Stimulated activated CD8-positive, alpha-beta memory T cell treated with anti-CD3 and anti-CD28 coated beads, Interleukin-4, amount 100 ng/mL, for 1 hour (primary cell): ENCODE data around the gene HES1.
A peak's percentile ranks its signal among the peaks of the same experiment; 100 is the strongest.

Experiments
- DNase-seq, 2 donors: peaks; one replicate each; pipeline ENCODE4 v3.0.0-alpha.2; 2020; ENCODE audit warnings: low read depth in 2 of 2, low spot score in 1 of 2

HES1 gene

DNA sequence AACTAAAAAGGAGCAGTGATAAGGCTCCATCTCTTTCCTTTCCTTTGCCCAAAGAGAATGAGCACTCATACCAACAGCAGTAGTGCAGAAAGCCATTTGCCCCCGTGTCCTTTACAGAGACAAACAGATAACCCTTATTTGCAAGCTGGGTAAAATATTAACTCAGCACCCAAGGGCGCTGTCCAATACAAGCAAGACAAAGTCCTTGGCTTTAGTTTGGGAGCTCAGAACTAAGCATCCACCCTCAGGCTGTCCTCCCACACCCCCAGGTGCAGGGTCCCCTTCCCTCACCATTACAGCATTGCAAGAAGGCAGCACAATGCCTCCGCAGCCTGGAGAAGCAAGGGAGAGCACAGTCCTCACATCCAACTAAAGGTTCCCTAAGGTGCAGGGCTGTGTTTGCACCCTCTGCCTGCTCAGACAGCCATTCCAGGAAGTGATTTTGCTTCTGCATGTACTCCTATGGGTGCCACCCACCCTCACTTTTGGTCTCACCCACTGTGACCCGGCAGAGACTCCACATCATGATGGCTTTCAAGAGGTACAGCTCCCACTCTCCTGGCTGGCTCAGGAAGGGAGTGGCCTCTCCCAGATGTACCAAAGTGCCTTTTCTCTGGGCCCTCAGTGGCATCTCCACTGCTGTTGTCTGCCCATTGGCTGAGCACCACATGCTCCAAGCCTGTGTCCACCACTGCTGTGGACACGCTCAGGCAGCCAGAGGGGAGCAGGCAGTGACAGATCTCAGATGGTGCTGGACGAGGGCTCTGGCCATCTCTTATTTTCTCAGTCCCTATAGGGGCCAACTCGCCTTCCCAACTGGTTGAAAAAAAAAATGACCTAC lies 34.1 kb upstream of the HES1 start:
- DNase-seq: no peak

DNA sequence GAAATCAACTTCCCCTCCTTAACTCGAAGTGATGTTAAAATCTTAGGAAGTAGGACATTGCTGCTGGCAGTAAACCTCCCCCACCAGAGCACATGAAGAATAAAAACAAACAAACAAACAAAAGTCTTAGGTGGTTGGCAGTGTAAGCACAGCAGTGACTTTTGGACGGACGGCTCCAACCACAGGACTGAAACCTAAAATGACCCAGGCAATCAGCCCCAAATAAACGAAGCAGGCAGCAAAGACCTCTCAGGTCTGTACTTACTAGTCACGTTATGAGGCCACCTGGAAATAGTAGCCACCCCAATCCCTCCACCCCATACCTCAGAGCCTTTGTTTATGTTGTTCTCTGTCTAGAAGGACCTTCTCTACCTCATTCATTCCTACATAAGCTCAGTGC lies 33.5 kb upstream of the HES1 start:
- DNase-seq: no peak

DNA sequence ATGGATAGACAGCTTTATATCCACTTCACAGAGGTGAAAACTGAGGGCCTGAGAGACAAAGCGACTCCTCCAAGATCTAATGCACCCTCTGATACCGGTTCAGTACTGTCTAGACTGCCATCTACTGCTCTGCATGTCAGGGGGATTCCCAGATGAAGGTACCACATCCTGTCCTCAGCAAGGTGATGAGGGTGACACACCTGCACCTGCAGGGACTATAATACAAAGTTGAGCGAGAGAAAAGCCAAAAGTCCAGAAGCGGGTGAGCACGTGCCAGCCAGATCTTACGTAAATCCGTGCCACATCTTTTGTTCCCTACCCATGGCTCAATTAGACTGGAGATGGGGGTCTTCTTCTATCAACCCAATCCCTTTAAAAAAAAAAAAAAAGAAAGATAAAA lies 32.4 kb upstream of the HES1 start:
- peak in 1 of 2 donors; percentile 11 for DNase-seq

DNA sequence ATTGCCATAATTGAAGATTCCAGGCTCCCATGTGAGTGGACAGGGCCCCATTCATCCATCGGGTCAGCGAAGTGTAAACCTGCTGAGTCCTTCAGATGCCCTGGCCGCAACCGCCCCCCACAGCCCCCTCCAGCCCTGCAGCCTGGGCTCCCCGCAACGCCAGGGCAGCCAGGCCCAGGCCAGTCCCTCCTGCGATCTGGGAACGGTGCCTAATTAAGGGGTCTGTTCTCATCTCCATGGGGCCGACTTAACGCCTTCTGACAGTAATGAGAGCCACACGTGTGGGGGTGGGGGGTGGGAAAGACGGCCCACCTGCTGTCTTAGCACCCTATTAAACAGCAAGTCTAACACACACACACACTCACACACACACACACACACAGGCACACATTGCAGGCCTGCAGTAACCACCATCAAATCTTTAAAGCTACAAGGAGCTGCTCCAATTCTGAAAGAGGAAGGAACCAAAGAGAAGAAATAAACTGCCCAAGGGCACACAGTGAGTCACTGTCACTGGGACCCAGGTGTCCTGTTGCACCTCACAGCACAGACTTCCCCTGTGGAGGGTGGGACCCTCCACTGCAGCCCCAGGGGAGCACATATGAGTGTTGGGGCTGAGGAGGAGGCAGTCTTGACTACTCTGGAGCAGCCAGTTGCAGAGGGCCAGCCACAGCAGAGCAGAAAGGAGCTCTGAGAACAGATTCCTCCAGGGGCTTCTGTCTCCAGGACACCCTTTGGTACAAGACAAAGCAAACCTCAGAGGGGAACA lies 31.8 kb upstream of the HES1 start:
- DNase-seq: no peak

- DNase-seq: no peak
Measured at GRCh38 chr3:194105292-194105691, 30.7 kb upstream of the HES1 start.

DNA sequence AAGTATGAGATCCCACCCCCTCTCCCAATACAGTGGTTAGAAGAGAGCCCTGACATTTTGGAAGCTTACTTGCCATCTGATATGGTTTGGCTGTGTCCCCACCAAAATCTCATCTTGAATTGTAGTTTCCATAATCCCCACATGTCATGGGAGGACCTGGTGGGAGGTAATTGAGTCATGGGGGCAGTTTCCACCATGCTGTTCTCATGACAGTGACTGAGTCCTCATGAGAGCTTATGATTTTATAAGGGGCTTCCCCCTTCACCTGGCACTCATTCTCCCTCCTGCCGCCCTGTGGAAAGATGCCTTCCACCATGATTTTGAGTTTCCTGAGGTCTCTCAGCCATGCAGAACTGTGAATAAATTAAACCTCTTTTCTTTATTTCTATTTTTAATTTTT lies 28.8 kb upstream of the HES1 start:
- no peak for DNase-seq

DNA sequence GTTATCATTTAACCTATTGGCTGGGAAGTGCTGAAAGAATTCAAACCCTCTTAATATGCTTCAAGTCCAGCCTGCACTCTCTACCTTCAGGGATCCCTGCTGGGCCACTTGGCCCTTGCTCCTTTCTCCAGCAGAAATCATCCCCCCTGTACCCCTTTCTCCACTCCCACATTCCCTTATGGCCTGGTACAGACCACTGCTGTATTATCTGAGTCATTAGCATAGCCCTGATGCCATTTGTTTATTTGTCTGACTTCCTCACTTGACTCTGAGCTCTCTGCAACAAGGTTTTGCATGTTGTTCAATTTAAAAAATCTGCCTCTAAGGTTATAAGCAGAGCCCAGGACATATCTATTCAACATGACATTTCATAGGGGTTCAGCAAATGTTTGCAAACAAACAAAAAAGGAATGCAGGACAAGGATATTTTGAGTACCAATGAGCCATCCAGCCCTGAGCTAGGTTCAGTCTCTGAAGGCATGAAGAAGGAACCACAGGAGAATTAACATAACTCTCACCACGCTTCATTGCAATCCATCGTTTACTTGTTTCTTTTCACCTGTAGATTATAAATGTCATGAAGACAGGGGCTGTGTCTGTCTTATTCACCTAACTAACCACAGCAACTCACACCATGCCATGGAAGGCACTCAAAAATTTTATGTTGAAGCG lies 26.6 kb upstream of the HES1 start:
- no peak for DNase-seq

GRCh38 chr3:194110483-194110882 lies 25.5 kb upstream of the HES1 start:
- no peak for DNase-seq

DNA sequence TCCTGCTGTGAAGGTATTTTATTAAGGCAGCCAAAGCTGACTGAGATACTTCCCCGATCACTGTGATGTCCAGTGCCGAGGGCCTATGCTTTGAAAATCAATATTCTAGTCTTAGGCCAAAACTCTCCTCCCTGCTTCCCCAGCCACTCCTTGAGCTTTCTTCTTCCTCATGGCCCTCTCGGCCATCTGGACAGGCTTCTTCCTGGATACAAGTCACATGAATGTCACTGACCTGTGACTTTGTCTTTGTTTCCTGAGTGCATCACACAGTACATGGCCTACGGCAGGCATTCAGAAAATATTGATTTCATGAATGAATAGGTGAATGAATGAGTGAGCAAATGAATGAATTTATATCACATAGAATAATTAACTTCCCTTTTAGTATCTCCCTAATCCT lies 24.6 kb upstream of the HES1 start:
- DNase-seq: no peak

DNA sequence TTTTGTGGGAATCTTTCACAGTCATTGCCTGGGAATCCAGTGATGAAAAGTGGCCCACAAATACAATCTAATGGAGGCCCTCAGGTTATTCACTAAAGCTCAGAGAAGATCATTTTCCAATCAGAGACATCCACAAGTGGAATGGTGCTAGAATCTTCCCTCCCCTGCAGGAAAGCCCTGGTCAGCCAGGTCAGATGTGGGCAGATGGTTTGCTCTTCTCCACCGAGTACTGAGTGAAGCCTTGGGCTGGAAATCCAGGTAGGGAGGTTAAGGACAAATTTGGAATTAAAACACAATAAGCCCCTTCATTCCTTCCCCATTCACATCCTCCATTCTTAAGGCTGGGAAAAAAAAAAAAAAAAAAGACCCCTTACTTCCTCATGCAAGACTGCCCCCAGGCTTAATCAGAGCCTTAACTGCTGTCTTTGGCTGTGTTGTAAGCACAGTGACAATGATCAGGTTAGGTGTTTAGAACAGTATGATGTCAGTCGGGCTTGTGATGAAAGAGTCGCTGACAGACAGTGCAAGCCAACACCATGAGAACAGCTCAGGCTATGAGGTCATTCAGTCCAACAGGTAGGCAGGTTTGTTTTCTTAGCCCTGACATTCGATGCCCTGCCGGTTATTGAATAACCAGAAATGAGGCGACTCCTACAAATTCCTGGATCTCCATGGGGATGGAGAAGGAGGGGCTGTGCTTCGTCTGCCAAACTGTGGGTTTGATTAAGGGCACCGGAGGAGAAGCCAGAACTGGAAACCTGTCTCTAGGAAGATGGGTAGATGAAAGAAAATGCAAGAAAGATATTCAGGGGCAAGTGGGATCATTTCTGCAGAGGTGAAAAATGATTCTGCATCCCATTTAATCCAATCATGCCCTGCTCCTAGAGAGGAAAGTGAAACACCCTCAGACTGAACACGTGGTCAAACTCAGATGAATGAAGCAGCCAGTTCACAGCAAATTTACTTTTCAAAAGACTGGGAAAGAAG lies 23.5 kb upstream of the HES1 start:
- DNase-seq: no peak

GRCh38 chr3:194114123-194114522 lies 21.8 kb upstream of the HES1 start:
- no peak for DNase-seq

DNA sequence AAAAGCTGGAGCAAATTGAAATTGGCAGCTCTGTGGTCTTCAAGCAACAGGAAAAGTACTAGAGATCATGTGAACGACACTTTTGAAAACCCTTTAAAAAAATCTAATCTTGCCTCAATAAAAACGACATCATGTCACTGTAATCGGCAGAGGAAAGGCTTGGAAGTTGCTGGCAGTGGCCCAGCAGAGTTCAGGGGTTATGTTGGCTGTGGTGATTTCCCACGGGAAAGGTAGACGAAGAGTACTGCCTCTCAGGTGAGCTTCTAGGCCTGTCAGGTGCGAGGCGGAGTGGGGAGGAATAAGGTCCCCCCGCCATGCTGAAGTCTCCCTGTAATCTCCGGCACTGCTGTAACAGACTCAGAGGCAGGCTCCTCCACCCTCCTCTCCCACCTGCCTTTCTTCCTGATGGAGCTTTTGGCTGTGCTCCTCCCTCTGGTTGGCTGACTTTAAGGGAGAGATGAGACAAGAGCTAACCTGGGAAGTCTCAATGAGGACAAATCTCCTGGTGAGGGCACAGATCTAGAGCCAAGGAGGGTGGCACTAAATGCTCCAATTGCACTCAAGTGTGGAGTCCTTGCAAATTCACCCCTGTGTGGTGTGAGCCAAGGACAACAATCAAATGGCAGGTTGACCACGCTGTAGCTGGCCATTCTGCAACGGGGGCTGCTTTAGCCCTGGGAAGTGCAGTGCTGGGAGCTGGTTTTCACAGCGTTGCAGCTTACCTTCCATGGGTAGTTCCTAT lies 18.7 kb upstream of the HES1 start:
- no peak for DNase-seq

DNA sequence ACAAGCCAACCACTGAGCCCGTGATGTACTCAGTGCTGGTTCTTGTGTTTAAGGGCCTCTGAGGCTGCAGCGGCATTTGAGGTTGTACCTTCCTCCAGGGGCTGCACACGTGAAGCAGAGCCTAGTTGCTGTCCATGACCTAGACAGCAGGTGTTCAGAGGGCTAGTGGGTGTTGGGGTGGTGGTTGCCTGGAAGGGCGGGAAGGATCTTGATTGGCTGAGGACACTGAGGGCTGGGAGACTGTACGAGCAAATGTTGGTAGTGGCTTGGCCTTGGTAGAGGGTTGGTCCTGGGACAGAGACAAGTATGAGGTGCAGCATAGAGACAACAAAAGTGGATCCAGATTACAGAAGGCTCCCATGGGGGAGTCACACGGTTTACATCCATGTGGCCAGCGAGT lies 17.0 kb upstream of the HES1 start:
- DNase-seq: no peak

DNA sequence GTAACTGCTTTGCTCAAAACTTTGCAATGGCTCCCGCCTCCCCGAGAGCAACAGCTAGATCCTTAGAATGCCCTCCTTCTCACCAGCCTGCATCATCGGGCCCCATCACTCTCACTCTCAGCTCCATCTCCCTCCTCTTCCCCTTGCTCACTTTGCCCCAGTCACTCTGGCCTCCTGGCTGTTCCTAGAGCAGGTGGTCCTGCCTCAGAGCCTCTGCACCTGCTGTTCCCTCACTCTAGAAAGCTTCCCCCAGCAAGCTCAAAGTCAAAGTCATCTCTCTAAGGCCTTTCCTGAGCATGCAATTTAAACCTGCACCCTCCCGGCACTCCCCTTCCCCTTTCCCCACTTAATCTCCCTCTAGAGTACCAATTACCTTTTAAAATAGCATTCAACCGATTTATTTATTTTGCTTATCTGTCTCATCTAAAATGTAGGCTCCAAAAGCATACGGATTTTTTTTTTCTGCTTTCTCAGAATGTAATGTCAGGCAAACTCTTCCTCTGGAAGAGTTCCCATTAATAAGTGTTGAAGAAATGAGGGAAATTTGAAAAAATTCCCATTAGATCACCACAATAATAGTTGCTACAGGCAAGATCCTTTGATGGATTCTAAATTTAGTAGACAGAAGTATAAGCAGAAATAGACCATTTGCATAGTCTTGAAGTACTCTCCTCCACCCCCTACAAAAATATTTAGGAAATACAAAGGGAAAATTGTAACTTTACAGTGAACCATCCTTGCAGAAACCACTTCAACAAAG lies 15.9 kb upstream of the HES1 start:
- DNase-seq: no peak

- no peak for DNase-seq
Measured at GRCh38 chr3:194120789-194121770, 14.9 kb upstream of the HES1 start.

DNA sequence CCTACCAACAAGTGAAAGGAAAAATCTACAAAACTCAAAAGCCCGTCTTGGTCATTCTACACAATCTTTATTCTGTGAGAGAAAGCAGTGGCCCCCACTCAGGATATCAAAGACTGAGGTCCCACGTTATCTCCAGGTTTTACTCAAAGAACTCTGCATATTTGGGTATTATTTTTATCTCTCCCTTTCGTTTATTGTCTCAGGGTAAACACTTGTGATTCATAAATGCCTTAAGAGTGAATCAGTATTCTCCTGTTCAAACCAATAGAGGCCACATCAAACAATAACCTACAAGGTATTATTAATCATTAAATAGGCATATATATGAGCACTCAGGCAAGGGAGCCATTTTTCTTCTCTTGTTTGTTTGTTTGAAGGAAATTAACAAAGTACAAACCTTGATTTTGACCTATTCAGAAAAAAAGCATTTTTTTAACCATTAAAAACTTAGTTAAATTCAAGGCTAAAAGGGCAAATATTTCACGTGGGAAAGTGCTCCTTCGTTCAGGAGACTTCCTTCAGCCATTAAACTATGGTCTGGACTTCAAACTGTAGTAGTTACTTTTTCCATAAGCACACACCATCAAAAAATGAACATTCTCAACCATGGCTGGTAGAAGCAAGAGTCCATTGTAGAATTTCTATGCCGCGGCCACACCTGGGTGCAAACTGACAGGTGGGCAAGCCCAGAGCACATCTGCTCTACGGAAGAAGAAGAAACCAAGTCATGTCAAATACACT lies 13.9 kb upstream of the HES1 start:
- DNase-seq: no peak

DNA sequence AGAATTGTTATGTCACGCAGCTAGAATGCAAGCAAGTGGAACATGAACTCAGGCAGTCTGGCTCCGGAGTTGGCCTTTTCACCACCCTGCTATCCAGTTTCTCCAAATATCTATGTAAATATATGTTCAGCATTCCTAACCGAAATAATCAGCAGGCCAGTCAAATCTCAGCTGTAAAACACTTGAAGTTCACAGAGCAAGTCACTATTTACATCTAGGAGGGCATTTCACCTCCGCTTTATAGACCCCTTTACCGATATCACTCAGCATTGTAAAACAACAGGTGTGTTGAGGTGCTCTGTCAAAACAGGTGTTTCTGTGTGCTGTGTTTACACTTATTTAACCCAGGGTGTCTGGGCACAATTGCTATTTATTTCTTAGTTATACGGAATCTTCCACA lies 12.2 kb upstream of the HES1 start:
- DNase-seq: no peak

- no peak for DNase-seq
Measured at GRCh38 chr3:194124193-194124592, 11.8 kb upstream of the HES1 start.
